Breast epithelium (tissue), 4 donors: Measurements from ENCODE around the gene HNRNPUL1. TPM values are rescaled to one million over a fixed set of nuclear protein-coding genes. Genes with fewer than 3 reads are reported as not detected.

Experiments
- DNase-seq, 2 donors: peaks; one replicate each; pipeline ENCODE4 v3.0.0-alpha.2; 2019; ENCODE audit warnings: low spot score in 2 of 2
- H3K27ac ChIP-seq, 2 donors: fragments of 200-600 bp; sonication (generic) in 1 of 2; one replicate each; pipeline ENCODE4 v1.5.1; 2016 to 2019; ENCODE audit warnings: mild to moderate bottlenecking in 1 of 2
- H3K27me3 ChIP-seq, 2 donors: fragments of 200-600 bp; sonication (generic) in 1 of 2; one replicate each; pipeline versions ENCODE4 v1.5.1 to v1.6.0; 2017 to 2019; ENCODE audit warnings: control low read depth in 1 of 2, mild to moderate bottlenecking in 1 of 2
- H3K36me3 ChIP-seq: fragments of 200-600 bp; one replicate; pipeline ENCODE4 v1.5.1; 2019
- H3K4me1 ChIP-seq, 2 donors: fragments of 200-600 bp; sonication (generic); one replicate each; pipeline ENCODE4 v1.5.1; 2016 to 2019; ENCODE audit warnings: control low read depth in 1 of 2
- H3K4me3 ChIP-seq, 3 donors: fragments of 200-600 bp; sonication (generic); 1 replicate in 2 of 3; 2 replicates in 1 of 3; pipeline ENCODE4 v1.5.1; 2016 to 2019; ENCODE audit warnings: mild to moderate bottlenecking in 3 of 3, moderate library complexity in 2 of 3
- H3K9me3 ChIP-seq, 2 donors: fragments of 200-600 bp; sonication (generic) in 1 of 2; one replicate each; pipeline ENCODE4 v1.5.1; 2016 to 2019; ENCODE audit warnings: control low read depth in 1 of 2
- POLR2A ChIP-seq: fragments of 450-650 bp; IDR thresholded peaks from one replicate; pipeline ENCODE4 v1.6.1; 2016; ENCODE audit warnings: antibody characterized with exemption, mild to moderate bottlenecking, moderate library complexity
- POLR2AphosphoS5 ChIP-seq, 3 donors: sonication (generic); formaldehyde crosslinking; IDR thresholded peaks; one replicate each; pipeline ENCODE4 v1.6.1; 2017; ENCODE audit warnings: antibody characterized with exemption in 3 of 3
- intact Hi-C: fragments of 100-400 bp; cut with DNase I; formaldehyde crosslinking; loops from one replicate; pipeline ENCODE4 v1.15.1; 2023; ENCODE audit warnings: low total_unique reads
- total RNA-seq, 3 donors: library from RNA; depleted of rRNA; stranded (reverse); fragments of >200 nt; gene quantifications; one replicate each; pipeline ENCODE4 v1.1.0, GENCODE V29; 2016
- TF ChIP-seq, protein P1 (sequence below), 3 donors: fragments of 450-650 bp; IDR thresholded peaks; one replicate each; pipeline ENCODE4 v1.5.1; 2016 to 2017; ENCODE audit warnings: antibody characterized with exemption in 3 of 3, mild to moderate bottlenecking in 3 of 3, moderate library complexity in 3 of 3

HNRNPUL1 gene
- total RNA-seq, 3 donors from 2014 or later, result 116 to 146 (median 125) TPM

- Histone ChIP-seq H3K27me3 (no peaks in the 10 kb centered on the region), H3K27ac (peak overlapping the region in 1 of 2 donors; percentile 4), H3K4me1 (peaks cover 2 to 11% of the 10 kb centered on the region in 2 donors), H3K4me3 (no peak overlapping the region), H3K9me3 (no peaks in the 10 kb centered on the region), H3K36me3 (peaks cover 24% of the 10 kb centered on the region)
- DNase-seq, result no peak
- intact Hi-C loops, result loop anchor here (5.0 kb wide), 1 partner anchor 349 kb away; no protein-coding TSS in a partner anchor
- no peak for TF ChIP-seq POLR2AphosphoS5 (IDR thresholded peaks at IDR 0.05)
These were observed 42.0 kb downstream of the HNRNPUL1 start for GRCh38 chr19:41305927-41306793.

GRCh38 chr19:41307090-41307875, 43.1 kb downstream of the HNRNPUL1 start:
- H3K9me3 ChIP-seq, result no peaks in the 10 kb centered on the region
- peaks cover 3 to 18% of the 10 kb centered on the region in 2 donors for H3K4me1 ChIP-seq
- intact Hi-C loops, result loop anchor here (5.0 kb wide), 1 partner anchor 350 kb away; no protein-coding TSS in a partner anchor
- H3K27ac ChIP-seq, result peak overlapping the region; percentile 96 to 98
- H3K4me3 ChIP-seq, result no peak overlapping the region
- peaks cover 24% of the 10 kb centered on the region for H3K36me3 ChIP-seq
- TF ChIP-seq POLR2A (no peak), POLR2AphosphoS5 (IDR thresholded peaks at IDR 0.05) (no peak)
- TF ChIP-seq, protein P1, sequence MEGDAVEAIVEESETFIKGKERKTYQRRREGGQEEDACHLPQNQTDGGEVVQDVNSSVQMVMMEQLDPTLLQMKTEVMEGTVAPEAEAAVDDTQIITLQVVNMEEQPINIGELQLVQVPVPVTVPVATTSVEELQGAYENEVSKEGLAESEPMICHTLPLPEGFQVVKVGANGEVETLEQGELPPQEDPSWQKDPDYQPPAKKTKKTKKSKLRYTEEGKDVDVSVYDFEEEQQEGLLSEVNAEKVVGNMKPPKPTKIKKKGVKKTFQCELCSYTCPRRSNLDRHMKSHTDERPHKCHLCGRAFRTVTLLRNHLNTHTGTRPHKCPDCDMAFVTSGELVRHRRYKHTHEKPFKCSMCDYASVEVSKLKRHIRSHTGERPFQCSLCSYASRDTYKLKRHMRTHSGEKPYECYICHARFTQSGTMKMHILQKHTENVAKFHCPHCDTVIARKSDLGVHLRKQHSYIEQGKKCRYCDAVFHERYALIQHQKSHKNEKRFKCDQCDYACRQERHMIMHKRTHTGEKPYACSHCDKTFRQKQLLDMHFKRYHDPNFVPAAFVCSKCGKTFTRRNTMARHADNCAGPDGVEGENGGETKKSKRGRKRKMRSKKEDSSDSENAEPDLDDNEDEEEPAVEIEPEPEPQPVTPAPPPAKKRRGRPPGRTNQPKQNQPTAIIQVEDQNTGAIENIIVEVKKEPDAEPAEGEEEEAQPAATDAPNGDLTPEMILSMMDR (IDR thresholded peaks at IDR 0.05), result no peak
- no peaks in the 10 kb centered on the region for H3K27me3 ChIP-seq
- no peak for DNase-seq

DNA sequence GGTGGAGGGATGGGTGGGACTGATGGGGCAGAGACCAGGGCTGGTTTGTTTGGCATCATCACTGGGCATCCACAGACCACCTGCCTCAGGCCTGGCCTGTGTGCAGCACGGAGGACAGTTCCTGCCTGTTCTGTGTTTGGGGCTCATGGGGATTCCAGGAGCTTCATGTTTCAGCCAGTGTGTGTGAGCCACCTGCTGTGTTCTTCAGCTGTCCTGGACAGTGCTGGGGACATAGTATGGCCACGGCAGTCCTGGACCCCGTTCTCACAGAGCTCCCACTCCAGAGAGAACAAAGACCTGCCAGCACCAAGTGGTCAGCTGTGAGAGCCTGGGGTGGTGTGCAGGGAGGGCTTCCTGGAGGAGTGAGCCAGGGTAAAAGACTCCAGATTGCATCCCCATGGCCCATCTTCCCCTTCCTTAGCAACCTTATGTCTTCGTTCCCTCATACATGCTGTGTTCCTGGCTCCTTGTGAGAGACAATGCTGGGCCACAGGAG, 43.8 kb downstream of the HNRNPUL1 start:
- no peaks in the 10 kb centered on the region for H3K9me3 ChIP-seq
- no peak for TF ChIP-seq POLR2A
- TF ChIP-seq, protein P1 (IDR thresholded peaks at IDR 0.05), result no peak
- TF ChIP-seq POLR2AphosphoS5 (IDR thresholded peaks at IDR 0.05), result no peak
- DNase-seq, result no peak
- no peak overlapping the region for H3K4me3 ChIP-seq
- intact Hi-C loops, result loop anchor here (5.0 kb wide), 1 partner anchor 351 kb away; no protein-coding TSS in a partner anchor
- H3K27ac ChIP-seq, result peak overlapping the region; percentile 96 to 98
- peaks cover 3 to 18% of the 10 kb centered on the region in 2 donors for H3K4me1 ChIP-seq
- peaks cover 24% of the 10 kb centered on the region for H3K36me3 ChIP-seq
- no peaks in the 10 kb centered on the region for H3K27me3 ChIP-seq

DNA sequence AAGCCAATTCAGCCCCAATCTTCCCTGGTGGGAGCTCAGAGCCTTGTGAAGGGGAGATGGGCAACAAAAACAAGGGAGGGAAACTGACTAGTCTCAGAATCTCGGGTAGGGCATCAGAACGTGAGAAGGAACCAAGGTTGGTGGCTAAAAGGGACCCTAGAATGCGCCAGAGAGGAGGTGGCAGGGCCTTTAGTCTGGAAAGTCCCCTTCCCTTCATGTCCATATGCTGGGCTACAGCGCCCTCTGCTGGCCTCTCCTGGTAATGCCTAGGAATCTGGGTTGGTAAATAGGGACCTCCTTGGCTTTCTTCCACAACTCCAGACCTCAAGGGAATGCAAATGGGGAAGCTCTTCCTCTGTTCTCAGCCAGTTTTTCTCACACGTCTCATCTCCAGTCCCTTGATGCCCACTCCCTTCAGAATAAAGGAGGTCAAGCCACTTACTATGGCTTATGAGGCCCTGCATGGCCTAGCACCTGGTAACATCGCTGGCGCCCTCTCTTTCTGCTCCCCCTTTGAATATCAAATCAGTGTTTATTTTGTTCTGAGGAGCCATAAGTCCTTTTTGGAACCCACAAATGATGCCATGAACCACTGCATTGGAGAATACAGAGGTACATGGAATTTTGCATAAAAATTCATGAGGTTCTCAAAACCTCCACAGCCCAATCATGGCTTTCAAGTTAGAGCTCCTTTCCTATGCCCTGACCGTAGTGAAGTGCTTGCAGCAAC, 44.4 kb downstream of the HNRNPUL1 start:
- intact Hi-C loops, result loop anchor here (5.0 kb wide), 1 partner anchor 351 kb away; no protein-coding TSS in a partner anchor
- no peaks in the 10 kb centered on the region for H3K9me3 ChIP-seq
- TF ChIP-seq POLR2A, result no peak
- peak; percentile 12 to 71 (median 71) for TF ChIP-seq POLR2AphosphoS5 (IDR thresholded peaks at IDR 0.05)
- TF ChIP-seq, protein P1 (IDR thresholded peaks at IDR 0.05), result peak; percentile 98 to 99 (median 98)
- peak overlapping the region; percentile 74 to 94 (median 79) for H3K4me3 ChIP-seq
- DNase-seq, result peak; percentile 92 to 97
- peaks cover 24% of the 10 kb centered on the region for H3K36me3 ChIP-seq
- H3K4me1 ChIP-seq, result peaks cover 3 to 18% of the 10 kb centered on the region in 2 donors
- H3K27ac ChIP-seq, result peak overlapping the region; percentile 96 to 98
- H3K27me3 ChIP-seq, result no peaks in the 10 kb centered on the region
